OCI-LY3 (cell line): ENCODE results near the gene SLC66A2.

Experiments
- H2AFZ ChIP-seq: fragments of 200-600, 300-600 bp; shearing (Covaris generic); 2 replicates; pipeline ENCODE4 v1.6.0; 2014; ENCODE audit warnings: antibody characterized with exemption, low read depth, low read length
- H3K27ac ChIP-seq: fragments of 200-600, 300-600 bp; sonication (generic); 2 replicates; pipeline ENCODE4 v1.5.1; 2014; ENCODE audit warnings: mild to moderate bottlenecking, low read length, moderate library complexity, mixed read lengths
- H3K27me3 ChIP-seq: fragments of 200-600, 300-600 bp; sonication (generic); 2 replicates; pipeline ENCODE4 v1.6.1; 2014; ENCODE audit warnings: low read depth, low read length, mixed read lengths
- H3K36me3 ChIP-seq: fragments of 200-600, 300-600 bp; sonication (generic); replicated peaks from 2 replicates; pipeline ENCODE3; 2014; ENCODE audit warnings: low read depth, low read length, mixed read lengths
- H3K4me1 ChIP-seq: fragments of 300-600, 200-600 bp; sonication (generic); 2 replicates; pipeline ENCODE4 v1.6.1; 2014; ENCODE audit warnings: low read length, mixed read lengths
- H3K4me2 ChIP-seq: fragments of 200-600, 300-600 bp; sonication (generic); 2 replicates; pipeline ENCODE4 v1.6.1; 2014; ENCODE audit warnings: low read length, mixed read lengths
- H3K4me3 ChIP-seq: fragments of 300-600, 200-600 bp; sonication (generic); 2 replicates; pipeline ENCODE4 v1.5.1; 2014; ENCODE audit warnings: antibody characterized with exemption, mild to moderate bottlenecking, low read length, moderate library complexity
- H3K79me2 ChIP-seq: fragments of 300-600, 200-600 bp; shearing (Covaris generic); 2 replicates; pipeline ENCODE4 v1.6.1; 2014; ENCODE audit warnings: mild to moderate bottlenecking, low read length, mixed read lengths
- H3K9ac ChIP-seq: fragments of 300-600, 200-600 bp; shearing (Covaris generic); 2 replicates; pipeline ENCODE4 v1.6.0; 2014; ENCODE audit warnings: mild to moderate bottlenecking, low read length, moderate library complexity
- H3K9me3 ChIP-seq: fragments of 200-600, 300-600 bp; shearing (Covaris generic); 2 replicates; pipeline ENCODE4 v1.6.1; 2014; ENCODE audit warnings: low read length, mixed read lengths; ENCODE audit not compliant: insufficient read depth
- H4K20me1 ChIP-seq: fragments of 200-600, 300-600 bp; sonication (generic); 2 replicates; pipeline ENCODE4 v1.6.1; 2016; ENCODE audit warnings: low read length, mixed read lengths; ENCODE audit not compliant: insufficient read depth
- CTCF ChIP-seq: fragments of 200-600, 300-600 bp; sonication (generic); IDR thresholded peaks from 2 replicates; pipeline ENCODE4 v1.5.1; 2014; ENCODE audit warnings: antibody characterized with exemption, low read length, low read depth
- EZH2phosphoT487 ChIP-seq: fragments of 200-600 bp; shearing (Covaris generic); IDR thresholded peaks from 2 replicates; pipeline ENCODE4 v1.6.1; 2018; ENCODE audit warnings: antibody characterized with exemption, mixed run types, low read depth

Gene SLC66A2

GRCh38 chr18:79940814-79941472 is 10.5 kb downstream of the SLC66A2 start:
- TF ChIP-seq EZH2phosphoT487 (no peak), CTCF (no peak)
- H3K9me3 ChIP-seq: no peaks in the 10 kb centered on the region
- no peak overlapping the region for H3K4me2 ChIP-seq
- H3K4me3 ChIP-seq: no peak overlapping the region
- no peaks in the 10 kb centered on the region for H3K27me3 ChIP-seq
- H3K36me3 ChIP-seq: peaks cover 59% of the 10 kb centered on the region
- no peak overlapping the region for H3K9ac ChIP-seq
- H4K20me1 ChIP-seq: peaks cover 84% of the 10 kb centered on the region
- no peaks in the 10 kb centered on the region for H3K4me1 ChIP-seq
- peaks cover 92% of the 10 kb centered on the region for H3K79me2 ChIP-seq
- H3K27ac ChIP-seq: no peak overlapping the region
- no peak overlapping the region for H2AFZ ChIP-seq

- Histone ChIP-seq H3K27me3 (no peaks in the 10 kb centered on the region), H3K79me2 (peaks cover 92% of the 10 kb centered on the region), H3K9ac (no peak overlapping the region), H3K27ac (no peak overlapping the region), H3K4me2 (no peak overlapping the region), H3K4me1 (no peaks in the 10 kb centered on the region), H2AFZ (no peak overlapping the region), H3K36me3 (peaks cover 65% of the 10 kb centered on the region), H4K20me1 (peaks cover 78% of the 10 kb centered on the region), H3K9me3 (no peaks in the 10 kb centered on the region), H3K4me3 (no peak overlapping the region)
- TF ChIP-seq EZH2phosphoT487 (no peak), CTCF (no peak)
Measured at GRCh38 chr18:79940126-79940813, 11.2 kb downstream of the SLC66A2 start.

GRCh38 chr18:79939096-79939495 is 12.4 kb downstream of the SLC66A2 start:
- Histone ChIP-seq H3K36me3 (peaks cover 76% of the 10 kb centered on the region), H3K9ac (no peak overlapping the region), H3K9me3 (no peaks in the 10 kb centered on the region), H3K27me3 (no peaks in the 10 kb centered on the region), H3K4me2 (no peak overlapping the region), H3K27ac (no peak overlapping the region), H3K4me3 (no peak overlapping the region), H4K20me1 (peaks cover 66% of the 10 kb centered on the region), H3K79me2 (peaks cover 91% of the 10 kb centered on the region), H3K4me1 (no peaks in the 10 kb centered on the region), H2AFZ (no peak overlapping the region)
- TF ChIP-seq CTCF: no peak
- TF ChIP-seq EZH2phosphoT487: no peak

- H3K4me2 ChIP-seq: no peak overlapping the region
- TF ChIP-seq CTCF: no peak
- TF ChIP-seq EZH2phosphoT487: no peak
Measured at GRCh38 chr18:79938196-79938595, 13.3 kb downstream of the SLC66A2 start.

More at GRCh38 chr18:79938196-79938595, 13.3 kb downstream of the SLC66A2 start:
- Histone ChIP-seq H3K36me3 (peaks cover 85% of the 10 kb centered on the region), H3K9me3 (peaks cover 6% of the 10 kb centered on the region; the same call in 1 of the 2 replicates), H3K27me3 (no peaks in the 10 kb centered on the region), H3K79me2 (peaks cover 89% of the 10 kb centered on the region), H3K9ac (no peak overlapping the region), H3K4me1 (no peaks in the 10 kb centered on the region), H3K27ac (no peak overlapping the region), H2AFZ (no peak overlapping the region), H3K4me3 (no peak overlapping the region), H4K20me1 (peaks cover 61% of the 10 kb centered on the region)
